HG03066 (cell line): ENCODE measurements around the gene ATN1.

Source experiments
- ATAC-seq: cut with Tn5 transposase; IDR thresholded peaks from one replicate; pipeline ENCODE4 v1.9.1; 2021; ENCODE audit warnings: low read depth; ENCODE audit not compliant: unreplicated experiment

ATN1 gene

DNA sequence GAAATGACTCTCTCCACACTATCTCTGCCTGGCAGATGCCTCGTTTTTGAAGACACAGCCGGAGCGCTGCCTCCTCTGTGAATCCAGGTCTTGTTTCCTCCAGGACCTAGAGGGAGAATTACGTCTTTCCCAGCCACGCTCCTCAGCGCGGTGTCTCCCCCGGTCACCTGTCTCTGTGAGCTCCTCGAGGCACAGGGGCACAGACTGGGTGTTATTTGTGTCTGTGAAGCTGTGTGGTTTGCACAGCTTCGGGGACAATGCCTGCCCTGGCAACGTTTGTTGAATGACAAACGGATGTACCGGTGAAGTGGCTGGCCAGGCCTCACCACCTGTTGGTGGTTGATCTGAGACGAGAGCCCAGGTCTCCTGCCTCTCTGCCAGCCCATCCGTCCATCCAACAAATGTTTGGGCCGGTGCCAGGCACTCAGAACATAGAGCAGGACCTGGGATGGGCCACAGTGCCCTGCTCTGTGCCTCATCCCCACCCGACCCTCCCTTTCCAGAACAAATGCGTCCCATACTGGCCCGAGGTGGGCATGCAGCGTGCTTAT, 29.5 kb downstream of the ATN1 start:
- ATAC-seq, result no peak

DNA sequence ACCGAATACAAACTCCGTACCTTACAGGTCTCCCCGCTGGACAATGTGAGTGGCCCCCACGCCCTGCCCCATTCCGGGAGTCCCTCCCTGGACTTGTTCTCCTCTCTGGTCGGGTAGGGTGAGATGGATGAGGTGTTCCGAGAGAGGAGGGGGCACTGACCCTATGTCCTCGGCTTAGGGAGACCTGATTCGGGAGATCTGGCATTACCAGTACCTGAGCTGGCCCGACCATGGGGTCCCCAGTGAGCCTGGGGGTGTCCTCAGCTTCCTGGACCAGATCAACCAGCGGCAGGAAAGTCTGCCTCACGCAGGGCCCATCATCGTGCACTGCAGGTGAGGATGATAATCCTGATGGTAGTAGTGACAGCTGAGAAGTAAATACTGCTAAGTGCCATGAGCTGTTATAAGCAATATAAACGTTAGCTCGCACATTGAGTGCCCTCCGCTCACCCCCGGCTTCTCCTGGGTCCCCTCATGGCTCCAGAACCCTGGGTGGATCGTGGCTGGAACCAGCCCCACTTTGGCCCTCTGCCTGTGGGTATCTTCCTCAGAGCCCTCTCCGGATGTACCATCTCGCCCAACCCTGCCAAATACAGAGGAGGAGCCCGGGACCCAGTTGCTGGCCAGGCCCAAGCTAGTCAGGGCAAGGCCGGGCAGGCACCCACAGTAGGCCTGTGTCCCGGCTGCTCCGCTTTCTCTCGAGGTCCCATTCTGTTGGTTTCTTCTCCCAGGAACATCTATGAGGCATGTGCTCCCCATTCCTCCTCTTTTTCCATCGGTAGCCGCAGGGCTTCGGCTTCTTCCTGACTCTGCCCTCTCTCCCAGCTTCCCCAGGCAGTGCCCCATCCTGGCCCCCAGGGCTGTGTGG, 30.2 kb downstream of the ATN1 start:
- ATAC-seq, result no peak

DNA sequence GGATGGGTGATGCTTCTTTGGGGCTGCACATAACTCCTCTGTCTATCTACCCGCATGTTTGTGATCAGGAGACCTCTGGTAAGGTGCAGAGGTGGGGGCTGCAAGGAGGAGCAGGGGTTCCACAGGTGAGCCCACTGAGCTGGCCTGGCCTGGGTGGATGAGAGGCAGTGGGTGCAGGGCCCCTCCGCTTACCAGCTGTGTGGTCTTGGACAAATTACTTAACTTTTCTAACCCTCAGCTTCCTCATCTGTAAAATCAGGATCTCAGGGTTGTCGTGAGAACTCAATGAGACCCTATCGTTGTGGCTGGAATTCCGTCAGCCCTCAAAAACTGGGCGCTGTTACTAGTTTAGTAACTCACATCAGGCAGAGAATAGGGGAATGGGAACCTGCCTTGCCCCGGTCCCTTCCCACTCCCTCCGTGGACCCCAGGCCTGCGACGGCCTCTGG, 30.9 kb downstream of the ATN1 start:
- no peak for ATAC-seq

GRCh38 chr12:6959058-6959804, 31.5 kb downstream of the ATN1 start:
- peak; percentile 43 for ATAC-seq

- no peak for ATAC-seq
These were observed 32.2 kb downstream of the ATN1 start for GRCh38 chr12:6959805-6960592.

DNA sequence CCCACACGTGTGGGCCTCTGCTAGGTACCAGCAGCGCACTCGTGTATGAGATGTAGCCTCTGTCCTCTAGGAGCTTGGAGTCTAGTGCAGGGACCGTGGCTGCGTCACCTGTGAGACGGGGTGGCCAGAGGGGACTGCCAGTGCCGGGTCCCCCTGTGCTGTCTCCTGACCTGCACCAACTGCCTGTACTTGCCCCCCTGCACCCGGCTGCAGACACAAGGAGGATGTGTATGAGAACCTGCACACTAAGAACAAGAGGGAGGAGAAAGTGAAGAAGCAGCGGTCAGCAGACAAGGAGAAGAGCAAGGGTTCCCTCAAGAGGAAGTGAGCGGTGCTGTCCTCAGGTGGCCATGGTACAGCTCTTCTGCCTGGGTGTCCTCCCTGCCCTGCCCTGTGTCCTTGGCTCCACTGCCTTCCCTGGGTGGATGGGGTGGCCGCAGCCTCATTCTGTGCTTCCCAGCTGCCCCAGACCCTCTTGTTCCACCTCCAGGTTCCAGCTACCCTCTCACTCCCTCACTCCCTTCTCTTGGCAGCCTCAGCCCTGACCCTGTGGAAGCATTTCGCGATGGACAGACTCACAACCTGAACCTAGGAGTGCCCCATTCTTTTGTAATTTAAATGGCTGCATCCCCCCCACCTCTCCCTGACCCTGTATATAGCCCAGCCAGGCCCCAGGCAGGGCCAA, 33.0 kb downstream of the ATN1 start:
- no peak for ATAC-seq

DNA sequence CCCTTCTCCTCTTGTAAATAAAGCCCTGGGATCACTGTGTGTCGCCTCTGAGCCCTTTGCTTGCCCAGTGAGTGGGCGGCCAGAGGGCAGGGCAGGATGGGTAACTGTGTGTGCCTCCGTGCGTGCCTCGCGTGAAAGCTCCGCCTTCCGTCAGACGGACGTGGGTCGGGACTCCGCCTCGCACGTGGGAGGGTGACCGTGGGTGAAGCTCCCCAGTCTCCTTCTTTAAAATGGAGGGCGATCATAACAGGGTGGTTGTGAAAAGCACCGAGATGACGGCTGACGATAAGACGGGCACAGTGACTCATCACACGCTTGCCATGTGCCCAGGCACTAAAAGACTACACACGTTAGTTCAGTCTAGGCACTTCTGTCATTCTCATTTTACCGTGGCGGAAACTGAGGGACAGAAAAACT, 33.5 kb downstream of the ATN1 start:
- ATAC-seq, result no peak

DNA sequence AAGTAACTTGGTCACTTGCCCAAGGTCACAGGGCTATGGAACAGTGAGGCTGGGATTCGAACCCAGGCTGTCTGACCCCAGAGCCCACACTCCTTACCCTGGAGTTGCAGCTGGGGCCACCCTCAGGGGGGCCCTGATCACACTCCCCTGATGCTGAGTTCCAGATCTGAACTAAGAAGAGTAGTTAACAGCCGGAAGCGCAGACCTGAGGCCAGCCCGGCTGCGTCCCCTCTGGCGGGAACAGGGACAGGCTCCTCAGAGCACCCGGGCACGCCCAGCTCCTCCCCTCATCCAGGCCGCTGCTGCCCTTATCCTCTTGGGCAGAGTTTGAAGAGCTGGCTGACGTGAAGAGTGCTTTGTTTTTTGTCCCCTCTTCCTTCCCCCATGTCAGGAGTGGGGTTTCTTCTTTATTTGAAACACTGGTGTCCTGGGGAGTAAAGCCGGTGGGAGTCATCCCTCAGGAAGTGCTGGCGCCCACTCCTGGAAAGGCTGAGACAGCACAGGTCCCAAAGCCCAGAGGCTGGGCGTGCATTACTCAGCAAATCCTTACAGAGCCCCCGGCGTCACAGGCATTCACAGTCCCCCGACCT, 34.0 kb downstream of the ATN1 start:
- ATAC-seq, result no peak

DNA sequence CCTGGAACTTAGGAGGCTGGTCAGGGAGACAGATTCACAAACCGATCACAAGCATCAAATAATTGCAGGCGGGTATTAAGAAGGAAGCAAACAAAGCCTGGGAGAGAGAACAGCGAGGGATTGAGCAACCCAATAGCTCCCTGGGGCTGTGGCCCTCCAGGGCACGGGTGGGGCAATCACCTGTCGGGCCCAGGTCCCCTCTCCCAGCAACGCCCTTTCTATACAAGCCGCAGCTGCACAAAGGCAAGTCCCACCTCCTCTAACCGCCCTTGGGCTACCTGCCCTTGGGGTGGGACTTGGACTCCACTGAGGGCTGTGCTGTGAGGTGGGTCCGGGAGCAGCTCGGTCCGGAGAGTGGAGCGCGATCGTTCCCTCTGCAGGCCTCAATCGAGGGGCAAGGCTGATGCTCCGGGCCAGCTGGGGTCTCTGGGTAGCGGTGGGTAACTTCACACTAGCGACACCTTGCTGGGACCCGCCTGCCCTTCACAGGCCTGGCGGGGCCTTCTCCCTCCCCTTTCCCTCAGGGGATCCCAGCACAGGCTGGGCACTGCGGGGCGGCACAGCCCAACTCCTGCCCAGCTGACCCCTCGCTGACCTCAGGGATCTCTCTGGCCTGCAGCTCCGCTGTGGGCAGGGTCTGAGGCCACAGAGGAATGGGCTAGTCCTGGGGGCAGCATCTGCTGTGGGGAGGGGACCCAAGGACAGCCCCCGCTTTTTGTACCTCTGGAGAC, 34.7 kb downstream of the ATN1 start:
- no peak for ATAC-seq

- ATAC-seq, result no peak
These were observed 35.4 kb downstream of the ATN1 start for GRCh38 chr12:6963016-6963731.

GRCh38 chr12:6963791-6964413, 36.1 kb downstream of the ATN1 start:
- ATAC-seq, result no peak

DNA sequence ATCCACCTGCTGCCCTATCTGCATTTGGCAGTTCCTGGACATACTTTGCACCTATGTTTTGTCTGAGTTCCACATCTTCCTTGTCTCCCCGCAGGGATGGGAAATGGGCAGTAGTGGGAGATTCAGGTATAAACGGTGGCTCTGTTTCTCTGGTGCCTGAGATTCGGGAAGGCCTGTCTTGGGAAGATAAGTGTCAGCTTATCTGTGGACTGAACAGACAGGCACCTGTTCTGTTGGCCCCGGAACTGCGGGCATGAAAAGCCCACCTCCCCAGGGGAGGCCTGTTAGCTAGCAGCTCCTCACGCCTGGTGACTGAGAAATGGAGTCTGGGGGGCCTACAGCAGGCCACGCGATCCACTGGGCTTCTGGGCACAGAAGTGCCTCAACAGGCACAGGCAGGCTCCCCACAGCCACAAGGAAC, 36.9 kb downstream of the ATN1 start:
- ATAC-seq, result no peak

- ATAC-seq, result no peak
These were observed 37.4 kb downstream of the ATN1 start for GRCh38 chr12:6965026-6965661.

- ATAC-seq, result no peak
These were observed 38.0 kb downstream of the ATN1 start for GRCh38 chr12:6965714-6966113.

DNA sequence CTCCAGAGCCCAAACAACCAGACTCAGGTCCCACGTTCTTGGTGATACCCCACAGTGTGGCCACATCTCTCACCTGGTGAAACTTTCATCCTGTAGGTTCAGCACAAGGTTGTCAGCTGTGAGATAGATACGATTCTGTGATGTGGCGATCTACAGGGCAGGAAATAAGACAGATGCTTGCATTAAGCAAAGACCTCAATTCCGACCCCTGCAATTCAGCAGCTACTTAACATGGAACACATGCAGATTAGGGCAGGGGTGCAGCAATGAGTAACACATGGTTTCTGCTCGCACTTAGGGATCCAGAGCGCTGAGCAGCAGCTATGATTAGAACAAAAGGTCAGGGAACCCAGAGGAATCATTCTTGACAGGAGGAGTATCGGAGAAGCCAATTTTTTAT, 38.6 kb downstream of the ATN1 start:
- ATAC-seq, result no peak

GRCh38 chr12:6967651-6968100, 39.9 kb downstream of the ATN1 start:
- ATAC-seq, result no peak

GRCh38 chr12:6968426-6968825, 40.7 kb downstream of the ATN1 start:
- no peak for ATAC-seq
